Liver (tissue), 9 donors: ENCODE results near the gene SELENOO. TPM values are rescaled to one million over a fixed set of nuclear protein-coding genes. Genes with fewer than 3 reads are reported as not detected.

Experiments used
- DNase-seq: peaks from one replicate; pipeline ENCODE4 v3.0.0-alpha.2; 2017; ENCODE audit warnings: low spot score
- H3K27ac ChIP-seq, 2 donors: one replicate each; pipeline ENCODE4 v1.7.0; 2013; ENCODE audit warnings: inconsistent platforms in 2 of 2, low read length in 2 of 2, control low read depth in 1 of 2, low read depth in 1 of 2, mild to moderate bottlenecking in 1 of 2
- H3K27me3 ChIP-seq, 4 donors: one replicate each; pipeline versions ENCODE4 v1.6.1 to v1.7.0; 2013; ENCODE audit warnings: low read length in 3 of 4, inconsistent platforms in 1 of 4, mild to moderate bottlenecking in 1 of 4, moderate library complexity in 1 of 4; ENCODE audit not compliant: control insufficient read depth in 4 of 4, insufficient read depth in 4 of 4
- H3K36me3 ChIP-seq, 4 donors: one replicate each; pipeline versions ENCODE4 v1.6.1 to v1.7.0; 2013; ENCODE audit warnings: low read length in 3 of 4, mild to moderate bottlenecking in 3 of 4, low read depth in 1 of 4, moderate library complexity in 1 of 4; ENCODE audit not compliant: control insufficient read depth in 4 of 4, insufficient read depth in 3 of 4
- H3K4me1 ChIP-seq, 4 donors: one replicate each; pipeline versions ENCODE4 v1.6.1 to v1.7.0; 2013; ENCODE audit warnings: low read length in 3 of 4, mild to moderate bottlenecking in 3 of 4, moderate library complexity in 1 of 4; ENCODE audit not compliant: control insufficient read depth in 4 of 4, insufficient read depth in 4 of 4
- H3K4me3 ChIP-seq, 3 donors: one replicate each; pipeline versions ENCODE4 v1.6.1 to v1.7.0; 2013; ENCODE audit warnings: low read length in 3 of 3, control low read depth in 1 of 3, low read depth in 1 of 3, mild to moderate bottlenecking in 1 of 3
- H3K9ac ChIP-seq, 2 donors: one replicate each; pipeline ENCODE4 v1.7.0; 2013; ENCODE audit warnings: low read length in 2 of 2, mild to moderate bottlenecking in 2 of 2, moderate library complexity in 2 of 2, control low read depth in 1 of 2, low read depth in 1 of 2
- H3K9me3 ChIP-seq, 4 donors: one replicate each; pipeline versions ENCODE4 v1.6.1 to v1.7.0; 2013; ENCODE audit warnings: low read length in 3 of 4; ENCODE audit not compliant: control insufficient read depth in 4 of 4
- CTCF ChIP-seq: fragments of 150-350 bp; IDR thresholded peaks from 2 replicates; pipeline ENCODE4 v1.5.1; 2017; ENCODE audit warnings: improper control_type of control experiment, low read depth, low read length; ENCODE audit not compliant: missing input control
- FOXA1 ChIP-seq: IDR thresholded peaks from 2 replicates; pipeline ENCODE4 v1.6.1; 2016; ENCODE audit warnings: antibody characterized with exemption
- HNF4G ChIP-seq: IDR thresholded peaks from 2 replicates; pipeline ENCODE4 v1.6.1; 2016; ENCODE audit warnings: antibody characterized with exemption
- JUND ChIP-seq, 2 donors: IDR thresholded peaks; 2 replicates each; pipeline ENCODE4 v1.6.1; 2016; ENCODE audit warnings: antibody characterized with exemption in 2 of 2
- NR2F2 ChIP-seq: IDR thresholded peaks from 2 replicates; pipeline ENCODE4 v1.6.1; 2016; ENCODE audit warnings: antibody characterized with exemption
- TAF1 ChIP-seq: conservative IDR thresholded peaks from 2 replicates; pipeline ENCODE4 v1.6.1; 2016; ENCODE audit warnings: antibody characterized with exemption, mild to moderate bottlenecking
- YY1 ChIP-seq: IDR thresholded peaks from 2 replicates; pipeline ENCODE4 v1.6.1; 2016; ENCODE audit warnings: antibody characterized with exemption, mild to moderate bottlenecking
- WGBS: extraction: QIAGEN DNeasy Blood & Tissue Kit; methylation state at CpG from one replicate; pipeline ENCODE4 v1.1.7; 2013; 5-methylcytosine and 5-hydroxymethylcytosine counted together
- polyA plus RNA-seq, 2 donors: library from polyadenylated mRNA; stranded (reverse) in 1 of 2; unstranded in 1 of 2; fragments of 200-250 nt in 1 of 2; fragments of >200 nt in 1 of 2; fragmentation: Nextera tagmentation in 1 of 2; extraction: Ambion mirVana in 1 of 2; gene quantifications; one replicate each; pipeline versions ENCODE4 v1.2.1 to v1.2.3, GENCODE V29; 2013 to 2015
- total RNA-seq, 2 donors: library from RNA; depleted of rRNA; stranded (reverse); fragments of >200 nt; gene quantifications; one replicate each; pipeline ENCODE4 v1.2.3, GENCODE V29; 2014
- TF ChIP-seq, protein P1 (sequence below): IDR thresholded peaks from 2 replicates; pipeline ENCODE4 v1.6.1; 2016; ENCODE audit warnings: antibody characterized with exemption
- TF ChIP-seq, protein P2 (sequence below): IDR thresholded peaks from 2 replicates; pipeline ENCODE4 v1.6.1; 2016; ENCODE audit warnings: antibody characterized with exemption
- donor health status: healthy.
- donor health status: healthy.
- donor health status: healthy.
- donor health status: healthy.
- donor health status: healthy.

The SELENOO gene
- total and polyA plus RNA-seq, 4 donors: 16.4 to 59.2 (median 42.2) TPM

DNA sequence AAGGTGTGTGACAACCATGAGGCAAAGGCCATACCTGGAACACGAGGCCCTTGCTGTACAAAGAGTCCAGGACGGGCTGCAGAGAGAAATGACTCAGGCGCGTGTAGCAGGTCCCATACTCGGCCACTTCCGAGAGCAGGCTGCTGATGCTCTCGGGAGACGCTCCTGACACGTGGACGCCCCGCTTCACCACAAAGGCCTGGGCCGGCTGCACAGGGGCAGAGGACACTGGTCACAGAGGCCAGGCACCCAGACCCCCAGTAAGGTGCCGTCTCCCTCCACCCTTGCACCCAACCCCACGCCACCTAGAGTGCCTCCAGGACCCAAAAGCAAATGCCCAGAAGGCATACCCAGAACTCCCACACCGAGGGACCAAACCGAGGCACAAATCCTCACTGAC is 28.6 kb downstream of the SELENOO start (continued):
- no peak for TF ChIP-seq CTCF
- TF ChIP-seq, protein P1, sequence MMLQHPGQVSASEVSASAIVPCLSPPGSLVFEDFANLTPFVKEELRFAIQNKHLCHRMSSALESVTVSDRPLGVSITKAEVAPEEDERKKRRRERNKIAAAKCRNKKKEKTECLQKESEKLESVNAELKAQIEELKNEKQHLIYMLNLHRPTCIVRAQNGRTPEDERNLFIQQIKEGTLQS: no peak

GRCh38 chr22:50232481-50233151 is 31.8 kb downstream of the SELENOO start:
- H3K9ac ChIP-seq: no peak overlapping the region
- no peak for TF ChIP-seq CTCF
- no peak for TF ChIP-seq YY1
- no peak for TF ChIP-seq JUND (IDR thresholded peaks at IDR 0.05)
- TF ChIP-seq, protein P2, sequence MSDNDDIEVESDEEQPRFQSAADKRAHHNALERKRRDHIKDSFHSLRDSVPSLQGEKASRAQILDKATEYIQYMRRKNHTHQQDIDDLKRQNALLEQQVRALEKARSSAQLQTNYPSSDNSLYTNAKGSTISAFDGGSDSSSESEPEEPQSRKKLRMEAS: no peak
- TF ChIP-seq, protein P1: no peak
- 95% methylated on average over 20 of the region's 20 CpGs for WGBS
- H3K27me3 ChIP-seq: no peaks in the 10 kb centered on the region
- H3K27ac ChIP-seq: no peak overlapping the region
- no peak overlapping the region for H3K4me3 ChIP-seq
- no peak for DNase-seq
- peaks cover 0 to 5% (median under 1%) of the 10 kb centered on the region in 4 donors for H3K4me1 ChIP-seq
- H3K9me3 ChIP-seq: no peaks in the 10 kb centered on the region
- peaks cover 5 to 32% (median 8%) of the 10 kb centered on the region in 4 donors for H3K36me3 ChIP-seq

- no peak overlapping the region for H3K4me3 ChIP-seq
- H3K36me3 ChIP-seq: peaks cover 5 to 28% (median 7%) of the 10 kb centered on the region in 4 donors
- TF ChIP-seq TAF1 (no peak), JUND (IDR thresholded peaks at IDR 0.05) (no peak), YY1 (no peak), NR2F2 (no peak), FOXA1 (no peak), HNF4G (no peak)
- TF ChIP-seq, protein P2: no peak
- TF ChIP-seq, protein P1: no peak
- H3K9ac ChIP-seq: no peak overlapping the region
- no peaks in the 10 kb centered on the region for H3K9me3 ChIP-seq
- H3K4me1 ChIP-seq: peaks cover 0 to 5% (median under 1%) of the 10 kb centered on the region in 4 donors
- H3K27me3 ChIP-seq: no peaks in the 10 kb centered on the region
- WGBS: 95% methylated on average over 18 of the region's 18 CpGs
- no peak for DNase-seq
- H3K27ac ChIP-seq: no peak overlapping the region
Observed at GRCh38 chr22:50233223-50233622, 32.4 kb downstream of the SELENOO start.
